ENCODE measurements around the gene BCL2A1. TPM values are rescaled to one million over a fixed set of nuclear protein-coding genes. Genes with fewer than 3 reads are reported as not detected.

BCL2A1 gene
- total and polyA plus RNA-seq, 2 of the 4 experiments (the other 2 are of a cell fraction): 2.3 to 4.5 TPM

GRCh38 chr15:79966634-79967297, 4.2 kb downstream of the BCL2A1 start:
- intact Hi-C loops (cut with micrococcal nuclease): no loop called here

More at GRCh38 chr15:79966634-79967297, 4.2 kb downstream of the BCL2A1 start:
- H3K79me1 ChIP-seq (ENCODE audit: low read depth in 1 of 2, low read length in 2 of 2): no peaks in the 10 kb centered on the region
- H3K27ac ChIP-seq (ENCODE audit: insufficient read depth, low read length): no peak overlapping the region
- 60% methylated on average over 1 of the region's 7 CpGs; no CpG with 5 or more reads in 1 of the 2 experiments for WGBS, 2 experiments (ENCODE audit: extremely low coverage in 2 of 2, insufficient read length in 1 of 2)
- H3K18ac ChIP-seq (ENCODE audit: low read depth, low read length): no peak overlapping the region
- no peak overlapping the region for H3K4ac ChIP-seq (ENCODE audit: low read depth, low read length)
- DNase-seq (no peak), ATAC-seq (ENCODE audit: low read depth) (no peak)
- CTCF ChIA-PET: no interaction called here
- H3K4me3 ChIP-seq (ENCODE audit: insufficient read depth, low read depth, low read length): no peak overlapping the region
- H3K4me1 ChIP-seq (ENCODE audit: control insufficient read depth, insufficient read depth, low read length): peaks cover 4% of the 10 kb centered on the region
- H3K23ac ChIP-seq (ENCODE audit: low read depth, low read length): no peak overlapping the region
- no peaks in the 10 kb centered on the region for H4K20me1 ChIP-seq (ENCODE audit: insufficient read depth, low read length)
- no peak overlapping the region for H2BK15ac ChIP-seq (ENCODE audit: low read depth, low read length)
- no peaks in the 10 kb centered on the region for H3K27me3 ChIP-seq (ENCODE audit: control insufficient read depth, insufficient read depth, low read length)
- BruUV-seq (replicated peaks): no TSS peak
- H3K56ac ChIP-seq (ENCODE audit: extremely low read depth, insufficient read depth, low read length): no peak overlapping the region
- H2AFZ ChIP-seq (replicated peaks; ENCODE audit: low read length, poor library complexity): no peak overlapping the region
- TF ChIP-seq SMC3 (IDR thresholded peaks at IDR 0.05; ENCODE audit: low read depth, low read length) (no peak), RFX5 (IDR thresholded peaks at IDR 0.05; ENCODE audit: low read depth, low read length) (no peak), NFE2L2 (IDR thresholded peaks at IDR 0.05; ENCODE audit: low read depth, low read length) (no peak), BHLHE40 (IDR thresholded peaks at IDR 0.05; ENCODE audit: low read depth, low read length) (no peak), CEBPB (IDR thresholded peaks at IDR 0.05; ENCODE audit: low read depth, low read length) (no peak), RAD21 (IDR thresholded peaks at IDR 0.05; ENCODE audit: low read length) (no peak), POLR2A (IDR thresholded peaks at IDR 0.05; ENCODE audit: low read depth, low read length) (no peak), CTCF (conservative IDR thresholded peaks at IDR 0.05; ENCODE audit: low read depth, low read length) (no peak), USF2 (IDR thresholded peaks at IDR 0.05; ENCODE audit: low read depth, low read length) (no peak), MAZ (IDR thresholded peaks at IDR 0.05; ENCODE audit: borderline replicate concordance, low read depth, low read length) (no peak), MXI1 (IDR thresholded peaks at IDR 0.05; ENCODE audit: borderline replicate concordance, low read depth, low read length) (no peak), FOS (IDR thresholded peaks at IDR 0.05; ENCODE audit: low read depth, low read length) (no peak), CHD1 (IDR thresholded peaks at IDR 0.05; ENCODE audit: low read depth, low read length) (no peak), RCOR1 (IDR thresholded peaks at IDR 0.05; ENCODE audit: insufficient replicate concordance, low read length) (no peak), MAFK (IDR thresholded peaks at IDR 0.05; ENCODE audit: low read depth, low read length) (no peak), ELK1 (IDR thresholded peaks at IDR 0.05; ENCODE audit: borderline replicate concordance, low read depth, low read length) (no peak)
- no peaks in the 10 kb centered on the region for H3K9me1 ChIP-seq (ENCODE audit: insufficient read depth, low read length)
- no peak overlapping the region for H2BK20ac ChIP-seq (ENCODE audit: low read depth, low read length)
- H2BK120ac ChIP-seq (ENCODE audit: low read depth, low read length): no peak overlapping the region
- no peak overlapping the region; the same call in 1 of the 2 replicates for H3K14ac ChIP-seq (replicated peaks; ENCODE audit: low read depth, low read length)
- no peak overlapping the region for H4K91ac ChIP-seq (ENCODE audit: insufficient read depth, low read depth, low read length)
- in situ Hi-C loops (cut with MboI; ENCODE audit: low sequenced_read_pairs) (no loop called here), dilution Hi-C loops (cut with HindIII; ENCODE audit: low sequenced_read_pairs, unreplicated experiment) (no loop called here)
- H3K9me3 ChIP-seq (ENCODE audit: control insufficient read depth, insufficient read depth, low read length): no peaks in the 10 kb centered on the region
- no peak overlapping the region for H3K4me2 ChIP-seq (ENCODE audit: low read depth, low read length)
- no peak overlapping the region; the same call in 1 of the 2 replicates for H2AK5ac ChIP-seq (ENCODE audit: low read depth, low read length)
- no peaks in the 10 kb centered on the region for H3K36me3 ChIP-seq (ENCODE audit: control insufficient read depth, insufficient read depth, low read length)
- no peak overlapping the region for H4K5ac ChIP-seq (ENCODE audit: low read depth, low read length)
- no peak overlapping the region for H4K8ac ChIP-seq (ENCODE audit: low read depth in 2 of 2, low read length in 2 of 2)
- no peak overlapping the region for H3K9ac ChIP-seq (ENCODE audit: low read depth, low read length)
- POLR2A ChIA-PET (ENCODE audit: unreplicated experiment): no interaction called here
- no peak overlapping the region for H2AK9ac ChIP-seq (replicated peaks; ENCODE audit: low read depth, low read length, poor library complexity)
- H2BK5ac ChIP-seq (ENCODE audit: low read depth, low read length, poor library complexity, severe bottlenecking): no peak overlapping the region

Data from IMR-90 (cell line).